GM12878 (cell line): ENCODE data around the gene TNK1. TPM values are rescaled to one million over a fixed set of nuclear protein-coding genes. Genes with fewer than 3 reads are reported as not detected.

Experiments
- ATAC-seq: fragments of 200-7000 bp; cut with Tn5 transposase; 3 replicates; pipeline ENCODE4 v1.9.1; 2020; ENCODE audit warnings: mild to moderate bottlenecking, moderate library complexity
- BruUV-seq: library from RNA; stranded (reverse); fragments of 400-500 nt; replicated peaks from 2 replicates; lab custom pipeline; 2021; lab: Mats Ljungman, UMichigan
- CTCF ChIA-PET: fragments of 300-600 bp; sonication (Branson Sonifier 250); formaldehyde crosslinking; extraction: SDS; loops from one replicate; lab custom pipeline; 2021; ENCODE audit warnings: inconsistent platforms; lab: Yijun Ruan, JAX
- POLR2A ChIA-PET: fragments of 350-600 bp; formaldehyde crosslinking; extraction: SDS; loops from one replicate; lab custom pipeline; 2021; ENCODE audit warnings: inconsistent platforms; lab: Charles Lee
- RAD21 ChIA-PET: fragments of 300-600 bp; sonication (Branson Sonifier 250); formaldehyde crosslinking; loops from one replicate; lab custom pipeline; 2023; ENCODE audit warnings: antibody characterized with exemption; ENCODE audit not compliant: unreplicated experiment; lab: Charles Lee
- SMC1A ChIA-PET: fragments of 300-600 bp; sonication (Branson Sonifier 250); formaldehyde crosslinking; loops from one replicate; lab custom pipeline; 2023; ENCODE audit not compliant: unreplicated experiment, uncharacterized antibody; lab: Charles Lee
- DNase-seq: peaks from one replicate; pipeline ENCODE4 v3.0.0-alpha.2; 2011; ENCODE audit warnings: low read depth, low spot score
- FAIRE-seq: peaks from 3 replicates; lab custom pipeline; 2011; peaks lifted over from hg19 to GRCh38; lab: Jason Lieb, UNC
- H2AFZ ChIP-seq: 2 replicates; pipeline ENCODE4 v1.6.0; 2011; ENCODE audit warnings: low read depth, low read length, control low read depth; ENCODE audit not compliant: control insufficient read depth
- H3K27ac ChIP-seq: 2 replicates; pipeline ENCODE4 v1.5.1; 2011; ENCODE audit warnings: control low read depth; ENCODE audit not compliant: control insufficient read depth, insufficient read depth
- H3K27me3 ChIP-seq, 2 experiments: replicated peaks in 1 of 2; 2 replicates each; pipeline versions ENCODE4 v1.6.0 to v1.6.1; 2011; ENCODE audit warnings: low read length in 1 of 2; ENCODE audit not compliant: control insufficient read depth in 2 of 2, insufficient read depth in 2 of 2
- H3K36me3 ChIP-seq, 2 experiments: 2 replicates each; pipeline ENCODE4 v1.5.1; 2011; ENCODE audit warnings: low read length in 1 of 2; ENCODE audit not compliant: control insufficient read depth in 2 of 2, insufficient read depth in 2 of 2
- H3K4me1 ChIP-seq: 2 replicates; pipeline ENCODE4 v1.6.1; 2011; ENCODE audit warnings: mild to moderate bottlenecking, low read length, moderate library complexity, mixed read lengths; ENCODE audit not compliant: control insufficient read depth, insufficient read depth
- H3K4me2 ChIP-seq: 2 replicates; pipeline ENCODE4 v1.6.0; 2011; ENCODE audit warnings: control low read depth; ENCODE audit not compliant: control insufficient read depth, insufficient read depth
- H3K4me3 ChIP-seq: fragments of 200-600 bp; sonication (generic); 2 replicates; pipeline ENCODE4 v1.5.1; 2016
- H3K79me2 ChIP-seq: 2 replicates; pipeline ENCODE4 v1.6.0; 2011; ENCODE audit warnings: low read length; ENCODE audit not compliant: control insufficient read depth, insufficient read depth
- H3K9ac ChIP-seq: 2 replicates; pipeline ENCODE4 v1.8.0; 2011; ENCODE audit warnings: low read length, control low read depth, mixed read lengths; ENCODE audit not compliant: control insufficient read depth, insufficient read depth
- H3K9me3 ChIP-seq: replicated peaks from 3 replicates; pipeline ENCODE4 v1.5.1; 2011; ENCODE audit warnings: mild to moderate bottlenecking, low read length; ENCODE audit not compliant: control insufficient read depth, insufficient read depth
- H4K20me1 ChIP-seq: 2 replicates; pipeline ENCODE4 v1.6.0; 2011; ENCODE audit not compliant: control insufficient read depth, insufficient read depth
- HDGF ChIP-seq: fragments of 450-650 bp; IDR thresholded peaks from 2 replicates; pipeline ENCODE4 v1.6.1; 2016; ENCODE audit warnings: antibody characterized with exemption
- KDM1A ChIP-seq: fragments of 200-600 bp; sonication (generic); IDR thresholded peaks from 2 replicates; pipeline ENCODE4 v1.6.1; 2016; ENCODE audit warnings: borderline replicate concordance
- KLF5 ChIP-seq: fragments of 450-650 bp; IDR thresholded peaks from 2 replicates; pipeline ENCODE4 v1.6.1; 2014; ENCODE audit warnings: mild to moderate bottlenecking; ENCODE audit not compliant: partially characterized antibody
- SMAD1 ChIP-seq: fragments of 450-650 bp; IDR thresholded peaks from 2 replicates; pipeline ENCODE4 v1.6.1; 2018; ENCODE audit warnings: mild to moderate bottlenecking, low read depth; ENCODE audit not compliant: partially characterized antibody
- SMAD5 ChIP-seq: IDR thresholded peaks from 2 replicates; pipeline ENCODE4 v1.6.1; 2016; ENCODE audit warnings: antibody characterized with exemption, low read depth
- YBX1 ChIP-seq: fragments of 450-650 bp; IDR thresholded peaks from 2 replicates; pipeline ENCODE4 v1.6.1; 2016; ENCODE audit warnings: antibody characterized with exemption
- WGBS: methylation state at CpG from one replicate; pipeline ENCODE4 v1.1.6; 2016; ENCODE audit warnings: low lambda C conversion rate; ENCODE audit not compliant: insufficient replicate concordance, insufficient coverage; ENCODE audit errors: missing lambda C conversion rate; 5-methylcytosine and 5-hydroxymethylcytosine counted together
- in situ Hi-C: fragments of 300-500 bp; cut with MboI; formaldehyde crosslinking; loops from 9 replicates; pipeline ENCODE4 v1.14.3; 2018; ENCODE audit warnings: mixed read lengths
- intact Hi-C: fragments of 100-400 bp; cut with micrococcal nuclease; formaldehyde crosslinking; loops from one replicate; pipeline ENCODE4 v1.14.2; 2022; ENCODE audit not compliant: unreplicated experiment
- polyA plus RNA-seq, 11 experiments: library from polyadenylated mRNA; depleted of rRNA in 4 of 11; unstranded in 6 of 11; stranded (reverse) in 5 of 11; fragments of >200 nt; fragmentation: Nextera tagmentation in 4 of 11; fragmentation: Illumina TruSeq in 1 of 11; extraction: Ambion mirVana in 4 of 11; extraction: Trizol in 1 of 11; gene quantifications; 1 replicate in 1 of 11; 2 replicates in 10 of 11; pipeline versions ENCODE4 v1.2.1 to v1.2.3, GENCODE V29; 2011 to 2016; ENCODE audit warnings: inconsistent platforms in 2 of 11, missing spikeins in 2 of 11, low read depth in 1 of 11
- total RNA-seq, 4 experiments: library from RNA; depleted of rRNA in 3 of 4; stranded (reverse); fragments of >200 nt in 3 of 4; fragmentation: Illumina TruSeq in 1 of 4; extraction: Trizol in 1 of 4; gene quantifications; 2 replicates each; pipeline versions ENCODE4 v1.2.1 to v1.2.3, GENCODE V29; 2013 to 2021
- TF ChIP-seq, protein P1 (sequence below): fragments of 450-650 bp; IDR thresholded peaks from 2 replicates; pipeline ENCODE4 v1.6.1; 2018; ENCODE audit warnings: mild to moderate bottlenecking, low read depth, moderate library complexity; ENCODE audit not compliant: partially characterized antibody
- TF ChIP-seq, protein P2 (sequence below): fragments of 450-650 bp; IDR thresholded peaks from 2 replicates; pipeline ENCODE4 v1.6.1; 2017; ENCODE audit warnings: mild to moderate bottlenecking, moderate library complexity
- TF ChIP-seq, protein P3 (sequence below), 3 experiments: IDR thresholded peaks in 2 of 3; conservative IDR thresholded peaks in 1 of 3; 2 replicates each; pipeline ENCODE4 v1.5.1; 2011; ENCODE audit warnings: low read depth in 3 of 3, low read length in 3 of 3, mild to moderate bottlenecking in 3 of 3, control low read depth in 2 of 3, moderate library complexity in 2 of 3, inconsistent platforms in 1 of 3, mixed read lengths in 1 of 3; ENCODE audit not compliant: control insufficient read depth in 2 of 3, insufficient read depth in 1 of 3; ENCODE audit errors: extremely low read depth in 1 of 3

The TNK1 gene
- total and polyA plus RNA-seq, 10 of the 15 experiments (the other 5 are each of a cell fraction or from before 2014, with no cell fraction given): 0.06 to 2.5 (median 0.70) TPM

DNA sequence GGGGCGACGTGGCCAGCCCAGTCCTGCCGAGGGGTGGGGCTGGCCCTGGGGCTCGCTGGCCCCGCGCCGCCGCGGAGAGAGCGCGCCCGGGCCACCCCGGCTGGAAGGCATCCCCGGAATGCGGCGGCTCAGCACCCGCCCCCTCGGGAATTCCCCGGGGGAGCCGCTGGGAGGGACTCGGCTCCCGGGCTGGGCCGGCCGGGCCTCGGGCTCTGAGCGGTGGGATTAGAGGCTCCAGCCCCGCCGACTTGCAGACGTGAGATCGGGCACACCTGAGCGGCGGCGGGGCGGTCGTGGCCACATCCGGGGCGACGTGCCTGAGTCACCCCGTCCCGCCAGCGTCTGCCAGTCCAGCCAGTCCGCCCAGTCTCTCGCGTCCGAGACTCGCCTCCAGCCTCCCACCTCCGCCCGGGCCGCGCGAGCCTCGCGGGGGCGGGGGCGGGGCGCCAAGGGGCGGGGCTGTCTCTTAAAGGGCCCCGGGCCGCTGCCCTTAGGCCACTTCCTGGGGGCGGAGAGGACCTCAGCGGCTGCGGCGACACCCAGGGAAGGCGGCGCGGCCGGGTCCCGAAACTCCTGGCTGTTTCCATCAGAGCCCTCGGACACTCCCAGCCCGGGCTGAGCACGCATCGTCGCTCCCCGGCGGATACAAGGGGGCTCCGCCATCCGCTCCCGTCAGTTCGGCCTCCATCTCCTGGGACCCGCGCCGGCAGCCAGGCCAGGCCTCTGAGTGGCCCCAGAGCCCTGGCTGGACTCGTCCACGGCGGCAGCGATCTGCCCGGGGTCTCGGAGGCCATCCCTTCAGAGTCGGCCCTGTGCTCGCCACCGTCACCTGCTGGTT lies 29.0 kb upstream of the TNK1 start, which contains the start of gene KCTD11 (continued):
- TF ChIP-seq, protein P1, sequence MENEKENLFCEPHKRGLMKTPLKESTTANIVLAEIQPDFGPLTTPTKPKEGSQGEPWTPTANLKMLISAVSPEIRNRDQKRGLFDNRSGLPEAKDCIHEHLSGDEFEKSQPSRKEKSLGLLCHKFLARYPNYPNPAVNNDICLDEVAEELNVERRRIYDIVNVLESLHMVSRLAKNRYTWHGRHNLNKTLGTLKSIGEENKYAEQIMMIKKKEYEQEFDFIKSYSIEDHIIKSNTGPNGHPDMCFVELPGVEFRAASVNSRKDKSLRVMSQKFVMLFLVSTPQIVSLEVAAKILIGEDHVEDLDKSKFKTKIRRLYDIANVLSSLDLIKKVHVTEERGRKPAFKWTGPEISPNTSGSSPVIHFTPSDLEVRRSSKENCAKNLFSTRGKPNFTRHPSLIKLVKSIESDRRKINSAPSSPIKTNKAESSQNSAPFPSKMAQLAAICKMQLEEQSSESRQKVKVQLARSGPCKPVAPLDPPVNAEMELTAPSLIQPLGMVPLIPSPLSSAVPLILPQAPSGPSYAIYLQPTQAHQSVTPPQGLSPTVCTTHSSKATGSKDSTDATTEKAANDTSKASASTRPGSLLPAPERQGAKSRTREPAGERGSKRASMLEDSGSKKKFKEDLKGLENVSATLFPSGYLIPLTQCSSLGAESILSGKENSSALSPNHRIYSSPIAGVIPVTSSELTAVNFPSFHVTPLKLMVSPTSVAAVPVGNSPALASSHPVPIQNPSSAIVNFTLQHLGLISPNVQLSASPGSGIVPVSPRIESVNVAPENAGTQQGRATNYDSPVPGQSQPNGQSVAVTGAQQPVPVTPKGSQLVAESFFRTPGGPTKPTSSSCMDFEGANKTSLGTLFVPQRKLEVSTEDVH: no peak
- TF ChIP-seq KLF5 (no peak), YBX1 (no peak), HDGF (no peak), KDM1A (no peak)

DNA sequence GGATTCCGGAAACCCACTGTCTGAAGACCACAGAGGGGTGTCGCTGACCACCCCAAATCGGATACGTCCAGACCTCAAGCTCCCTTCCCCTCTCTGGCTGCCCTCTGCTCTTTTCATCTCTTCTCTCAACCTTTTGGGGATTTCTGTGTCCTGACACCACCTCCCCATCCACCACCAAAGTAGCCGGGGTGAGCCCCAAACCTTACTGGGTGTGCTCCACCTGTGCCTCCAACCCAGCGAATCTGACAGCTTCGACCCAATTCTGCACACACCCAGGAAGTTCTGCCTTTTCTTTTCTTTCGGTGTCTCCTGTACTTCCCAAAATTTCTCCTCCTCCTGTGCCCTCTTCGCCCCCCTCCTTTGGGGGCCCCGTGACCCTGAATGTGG lies 28.4 kb upstream of the TNK1 start:
- Histone ChIP-seq H3K4me3 (peak overlapping the region; percentile 88), H3K4me2 (peak overlapping the region; percentile 93), H3K4me1 (peaks cover 23% of the 10 kb centered on the region), H3K79me2 (peaks cover 7% of the 10 kb centered on the region), H3K36me3 (peaks cover 2 to 5% of the 10 kb centered on the region in 2 experiments; a peak in 3 of 4 replicates), H4K20me1 (no peaks in the 10 kb centered on the region), H2AFZ (no peak overlapping the region; the same call in 1 of the 2 replicates), H3K9ac (peak overlapping the region; percentile 62), H3K27ac (peak overlapping the region; percentile 59), H3K27me3 (no peaks in the 10 kb centered on the region), H3K9me3 (no peaks in the 10 kb centered on the region)
- POLR2A ChIA-PET: interaction anchor here (0.7 to 1.0 kb wide), 2 partner anchors 16 to 51 kb away, joined by 3 to 10 read pairs; partner anchors contain the start of genes ACAP1 and TMEM256
- TSS peak; percentile 46 for BruUV-seq
- RAD21 ChIA-PET: interaction anchor here (1.2 to 5.0 kb wide), 2 partner anchors 16 to 28 kb away, joined by 3 to 45 read pairs; partner anchors contain the start of gene ACAP1
- FAIRE-seq (peak; percentile 38), DNase-seq (no peak), ATAC-seq (no peak)
- SMC1A ChIA-PET: interaction anchor here (1.2 to 1.5 kb wide), 4 partner anchors 14 to 153 kb away, joined by 3 to 5 read pairs (median 4); partner anchors contain the start of genes ACAP1 and TMEM102
- WGBS: 24% methylated on average over 10 of the region's 10 CpGs
- intact Hi-C loops (loop anchor here (5.0 kb wide), 1 partner anchor 85 kb away; the partner anchor contains the start of genes FGF11 and TMEM102), in situ Hi-C loops (no loop called here)
- CTCF ChIA-PET: interaction anchor here (1.2 to 2.6 kb wide), 3 partner anchors 12 to 32 kb away, joined by 3 to 9 read pairs (median 4); no protein-coding TSS in a partner anchor
- TF ChIP-seq, protein P2, sequence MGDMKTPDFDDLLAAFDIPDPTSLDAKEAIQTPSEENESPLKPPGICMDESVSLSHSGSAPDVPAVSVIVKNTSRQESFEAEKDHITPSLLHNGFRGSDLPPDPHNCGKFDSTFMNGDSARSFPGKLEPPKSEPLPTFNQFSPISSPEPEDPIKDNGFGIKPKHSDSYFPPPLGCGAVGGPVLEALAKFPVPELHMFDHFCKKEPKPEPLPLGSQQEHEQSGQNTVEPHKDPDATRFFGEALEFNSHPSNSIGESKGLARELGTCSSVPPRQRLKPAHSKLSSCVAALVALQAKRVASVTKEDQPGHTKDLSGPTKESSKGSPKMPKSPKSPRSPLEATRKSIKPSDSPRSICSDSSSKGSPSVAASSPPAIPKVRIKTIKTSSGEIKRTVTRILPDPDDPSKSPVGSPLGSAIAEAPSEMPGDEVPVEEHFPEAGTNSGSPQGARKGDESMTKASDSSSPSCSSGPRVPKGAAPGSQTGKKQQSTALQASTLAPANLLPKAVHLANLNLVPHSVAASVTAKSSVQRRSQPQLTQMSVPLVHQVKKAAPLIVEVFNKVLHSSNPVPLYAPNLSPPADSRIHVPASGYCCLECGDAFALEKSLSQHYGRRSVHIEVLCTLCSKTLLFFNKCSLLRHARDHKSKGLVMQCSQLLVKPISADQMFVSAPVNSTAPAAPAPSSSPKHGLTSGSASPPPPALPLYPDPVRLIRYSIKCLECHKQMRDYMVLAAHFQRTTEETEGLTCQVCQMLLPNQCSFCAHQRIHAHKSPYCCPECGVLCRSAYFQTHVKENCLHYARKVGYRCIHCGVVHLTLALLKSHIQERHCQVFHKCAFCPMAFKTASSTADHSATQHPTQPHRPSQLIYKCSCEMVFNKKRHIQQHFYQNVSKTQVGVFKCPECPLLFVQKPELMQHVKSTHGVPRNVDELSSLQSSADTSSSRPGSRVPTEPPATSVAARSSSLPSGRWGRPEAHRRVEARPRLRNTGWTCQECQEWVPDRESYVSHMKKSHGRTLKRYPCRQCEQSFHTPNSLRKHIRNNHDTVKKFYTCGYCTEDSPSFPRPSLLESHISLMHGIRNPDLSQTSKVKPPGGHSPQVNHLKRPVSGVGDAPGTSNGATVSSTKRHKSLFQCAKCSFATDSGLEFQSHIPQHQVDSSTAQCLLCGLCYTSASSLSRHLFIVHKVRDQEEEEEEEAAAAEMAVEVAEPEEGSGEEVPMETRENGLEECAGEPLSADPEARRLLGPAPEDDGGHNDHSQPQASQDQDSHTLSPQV: no peak
- peak; percentile 67; the same call in 1 of the 2 replicates for TF ChIP-seq HDGF
- 0 out of 2 replicates have a peak, but pooled peaks have one; percentile 1 for TF ChIP-seq SMAD5
- TF ChIP-seq, protein P3, sequence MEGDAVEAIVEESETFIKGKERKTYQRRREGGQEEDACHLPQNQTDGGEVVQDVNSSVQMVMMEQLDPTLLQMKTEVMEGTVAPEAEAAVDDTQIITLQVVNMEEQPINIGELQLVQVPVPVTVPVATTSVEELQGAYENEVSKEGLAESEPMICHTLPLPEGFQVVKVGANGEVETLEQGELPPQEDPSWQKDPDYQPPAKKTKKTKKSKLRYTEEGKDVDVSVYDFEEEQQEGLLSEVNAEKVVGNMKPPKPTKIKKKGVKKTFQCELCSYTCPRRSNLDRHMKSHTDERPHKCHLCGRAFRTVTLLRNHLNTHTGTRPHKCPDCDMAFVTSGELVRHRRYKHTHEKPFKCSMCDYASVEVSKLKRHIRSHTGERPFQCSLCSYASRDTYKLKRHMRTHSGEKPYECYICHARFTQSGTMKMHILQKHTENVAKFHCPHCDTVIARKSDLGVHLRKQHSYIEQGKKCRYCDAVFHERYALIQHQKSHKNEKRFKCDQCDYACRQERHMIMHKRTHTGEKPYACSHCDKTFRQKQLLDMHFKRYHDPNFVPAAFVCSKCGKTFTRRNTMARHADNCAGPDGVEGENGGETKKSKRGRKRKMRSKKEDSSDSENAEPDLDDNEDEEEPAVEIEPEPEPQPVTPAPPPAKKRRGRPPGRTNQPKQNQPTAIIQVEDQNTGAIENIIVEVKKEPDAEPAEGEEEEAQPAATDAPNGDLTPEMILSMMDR (IDR thresholded peaks at IDR 0.05 in 2 of 3, conservative IDR thresholded peaks at IDR 0.05 in 1 of 3; ENCODE audit: control insufficient read depth in 2 of 3, extremely low read depth in 1 of 3, insufficient read depth in 1 of 3, low read depth in 3 of 3, low read length in 3 of 3): peak in 1 of 3 experiments; percentile 71; a peak in 4 of 6 replicates
- no peak for TF ChIP-seq SMAD1
